Tracheal epithelial cell (primary cell): ENCODE results near the gene TPCN1. TPM values are rescaled to one million over a fixed set of nuclear protein-coding genes. Genes with fewer than 3 reads are reported as not detected.

ENCODE experiments used
- total RNA-seq: library from RNA; depleted of rRNA; stranded (reverse); fragments of >200 nt; gene quantifications from 2 replicates; pipeline ENCODE4 v1.2.1, GENCODE V29; 2014

Gene TPCN1
- 11.5 and 13.3 TPM in 2 replicates for total RNA-seq

GRCh38 chr12:113221181-113221996 is at the start of gene TPCN1:
Gene TPCN1, plus strand, starts transcription at chr12:113221464. Its CDS starts 5,389 bp downstream, at chr12:113226853.

GRCh38 chr12:113185180-113186032 is 35.9 kb upstream of the TPCN1 start, which contains the start of the genes DDX54 and RITA1:
Gene DDX54, minus strand, starts transcription at chr12:113185478. Its CDS starts 27 bp downstream, at chr12:113185451.
Gene RITA1, plus strand, starts transcription at chr12:113185721. Its CDS starts 1,026 bp downstream, at chr12:113186747.

GRCh38 chr12:113334786-113335539 is 113.7 kb downstream of the TPCN1 start, which contains the start of gene SLC8B1:
Gene SLC8B1, minus strand, starts transcription at chr12:113335109. Its CDS starts 2,231 bp downstream, at chr12:113332878.

Other genes with a start within 250 kb of the TPCN1 start
- gene OAS2, start 242.9 kb upstream of the TPCN1 start, total RNA-seq: 1.9 TPM in 2 replicates
- not detected in 2 replicates for gene DTX1, start 164.7 kb upstream of the TPCN1 start, total RNA-seq
- 0.64 and 3.9 TPM in 2 replicates for gene RASAL1, start 85.7 kb upstream of the TPCN1 start, total RNA-seq
- not detected in 2 replicates for gene CFAP73, start 71.7 kb upstream of the TPCN1 start, total RNA-seq
- 42.0 and 47.7 TPM in 2 replicates for gene DDX54, start 36.0 kb upstream of the TPCN1 start, total RNA-seq
- 25.4 and 28.9 TPM in 2 replicates for gene RITA1, start 35.7 kb upstream of the TPCN1 start, total RNA-seq
- gene SLC8B1, start 113.6 kb downstream of the TPCN1 start, total RNA-seq: 16.6 and 22.4 TPM in 2 replicates
- gene PLBD2, start 137.1 kb downstream of the TPCN1 start, total RNA-seq: 21.1 and 25.8 TPM in 2 replicates
- not detected in 2 replicates for gene SDS, start 182.4 kb downstream of the TPCN1 start, total RNA-seq
- 2.8 and 4.8 TPM in 2 replicates for gene SDSL, start 200.9 kb downstream of the TPCN1 start, total RNA-seq